AG09319 (cell line): ENCODE results near the gene ARAP2.

Experiments
- DNase-seq: peaks from one replicate; pipeline ENCODE4 v3.0.0-alpha.2; 2010; ENCODE audit warnings: low read depth; ENCODE audit errors: extremely low read depth
- TF ChIP-seq, protein P1 (sequence below): IDR thresholded peaks from 2 replicates; pipeline ENCODE4 v1.5.1; 2011; ENCODE audit warnings: low read depth, mild to moderate bottlenecking, inconsistent platforms, low read length, moderate library complexity

Gene ARAP2

DNA sequence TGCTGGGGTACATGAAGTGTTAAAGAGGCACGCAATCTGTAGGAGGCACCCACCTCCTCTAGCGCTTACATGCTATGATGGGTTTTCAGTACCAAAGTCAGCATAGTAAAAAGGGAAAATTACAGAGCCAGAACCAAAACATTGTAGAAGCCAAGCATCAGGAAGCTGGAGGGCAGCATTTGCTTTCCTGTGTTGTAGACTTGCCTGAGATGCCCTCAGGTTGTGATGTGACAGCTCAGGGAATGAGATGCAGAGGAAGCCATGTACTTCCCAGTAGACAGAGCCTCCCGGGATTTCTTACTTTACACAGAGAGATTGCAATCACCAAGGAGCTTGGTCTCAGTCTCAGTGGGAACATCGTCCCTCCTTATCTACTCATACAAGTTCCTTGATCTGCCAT, 161.5 kb downstream of the ARAP2 start:
- TF ChIP-seq, protein P1, sequence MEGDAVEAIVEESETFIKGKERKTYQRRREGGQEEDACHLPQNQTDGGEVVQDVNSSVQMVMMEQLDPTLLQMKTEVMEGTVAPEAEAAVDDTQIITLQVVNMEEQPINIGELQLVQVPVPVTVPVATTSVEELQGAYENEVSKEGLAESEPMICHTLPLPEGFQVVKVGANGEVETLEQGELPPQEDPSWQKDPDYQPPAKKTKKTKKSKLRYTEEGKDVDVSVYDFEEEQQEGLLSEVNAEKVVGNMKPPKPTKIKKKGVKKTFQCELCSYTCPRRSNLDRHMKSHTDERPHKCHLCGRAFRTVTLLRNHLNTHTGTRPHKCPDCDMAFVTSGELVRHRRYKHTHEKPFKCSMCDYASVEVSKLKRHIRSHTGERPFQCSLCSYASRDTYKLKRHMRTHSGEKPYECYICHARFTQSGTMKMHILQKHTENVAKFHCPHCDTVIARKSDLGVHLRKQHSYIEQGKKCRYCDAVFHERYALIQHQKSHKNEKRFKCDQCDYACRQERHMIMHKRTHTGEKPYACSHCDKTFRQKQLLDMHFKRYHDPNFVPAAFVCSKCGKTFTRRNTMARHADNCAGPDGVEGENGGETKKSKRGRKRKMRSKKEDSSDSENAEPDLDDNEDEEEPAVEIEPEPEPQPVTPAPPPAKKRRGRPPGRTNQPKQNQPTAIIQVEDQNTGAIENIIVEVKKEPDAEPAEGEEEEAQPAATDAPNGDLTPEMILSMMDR = no peak

DNA sequence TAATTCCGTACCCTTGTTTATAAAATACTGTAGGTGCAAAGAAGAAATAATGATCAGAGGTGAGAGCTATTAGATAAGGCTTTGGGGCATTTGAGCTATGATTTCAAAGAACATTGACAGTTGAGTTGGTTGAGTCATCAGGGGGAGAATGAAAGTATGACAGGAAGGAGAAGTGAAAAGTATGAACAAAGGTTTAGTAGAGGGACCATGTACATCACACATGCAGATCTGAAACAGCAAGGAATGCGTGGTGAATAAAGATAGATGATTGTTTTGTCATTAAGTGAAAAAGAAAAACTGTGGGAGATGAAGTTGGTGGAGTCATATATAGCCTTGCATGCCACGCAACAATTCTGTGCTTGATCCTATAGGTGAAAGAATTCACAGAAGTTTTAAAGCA, 163.1 kb downstream of the ARAP2 start:
- TF ChIP-seq, protein P1 = no peak
- DNase-seq = no peak

More for the DNA sequence above, 161.5 kb downstream of the ARAP2 start:
- no peak for DNase-seq

DNA sequence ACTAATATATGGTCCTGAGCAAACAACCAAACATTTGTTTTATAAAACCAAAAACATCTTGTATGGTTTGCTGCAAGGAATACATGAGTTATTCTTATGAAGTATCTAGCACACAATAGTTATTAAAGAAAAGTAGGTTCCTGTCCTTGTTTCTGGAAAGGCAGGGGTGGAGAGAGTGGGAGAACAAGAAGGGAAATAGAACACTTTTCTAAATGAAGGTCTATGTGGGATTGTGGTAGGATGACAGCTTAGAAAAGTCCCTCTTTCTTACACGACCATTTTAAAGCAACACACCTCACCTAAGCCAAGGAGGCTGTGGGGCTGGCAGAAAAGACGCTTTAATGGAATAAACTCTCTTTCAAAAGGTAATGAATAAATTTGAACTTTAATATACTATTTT, 164.6 kb downstream of the ARAP2 start:
- TF ChIP-seq, protein P1 = no peak
- DNase-seq = no peak

DNA sequence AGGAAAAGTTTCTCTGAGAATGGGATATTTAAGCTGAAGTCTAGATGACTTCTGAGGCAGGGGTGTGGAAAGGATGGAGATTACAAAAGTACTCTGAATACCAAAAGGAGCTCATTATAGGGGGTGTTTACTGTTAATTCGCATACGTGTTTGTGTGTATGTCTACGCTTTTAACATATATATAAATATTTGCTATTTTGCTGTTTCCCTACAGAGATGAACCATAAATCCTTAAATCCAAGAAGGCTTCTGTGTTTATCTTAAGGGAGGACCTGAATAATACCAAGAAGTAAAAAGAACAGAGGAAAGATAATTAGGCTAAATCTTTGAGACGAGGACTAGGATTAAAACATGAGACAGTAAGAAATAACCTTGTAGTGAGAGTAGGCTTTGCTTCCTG, 166.0 kb downstream of the ARAP2 start:
- DNase-seq = no peak
- TF ChIP-seq, protein P1 = no peak

DNA sequence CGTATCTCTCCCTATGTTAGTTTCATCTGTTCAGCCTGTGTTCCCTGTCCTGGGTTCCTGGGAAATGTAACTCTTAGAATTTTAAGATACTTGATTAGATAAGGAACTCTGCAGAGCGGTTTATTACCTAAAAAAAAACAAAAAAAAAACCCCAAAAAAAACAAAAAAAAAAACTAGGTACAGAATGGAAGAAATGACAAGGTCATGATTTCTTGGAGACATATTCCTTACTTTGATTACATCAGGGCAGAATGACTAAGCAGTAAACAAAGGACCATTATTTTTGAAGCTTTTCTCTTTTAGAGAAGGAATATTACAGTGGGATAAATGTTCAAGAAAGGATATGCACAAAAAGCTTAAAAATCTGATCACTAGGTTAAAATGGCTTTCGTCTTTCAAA, 171.8 kb downstream of the ARAP2 start:
- TF ChIP-seq, protein P1 = no peak
- DNase-seq = no peak

DNA sequence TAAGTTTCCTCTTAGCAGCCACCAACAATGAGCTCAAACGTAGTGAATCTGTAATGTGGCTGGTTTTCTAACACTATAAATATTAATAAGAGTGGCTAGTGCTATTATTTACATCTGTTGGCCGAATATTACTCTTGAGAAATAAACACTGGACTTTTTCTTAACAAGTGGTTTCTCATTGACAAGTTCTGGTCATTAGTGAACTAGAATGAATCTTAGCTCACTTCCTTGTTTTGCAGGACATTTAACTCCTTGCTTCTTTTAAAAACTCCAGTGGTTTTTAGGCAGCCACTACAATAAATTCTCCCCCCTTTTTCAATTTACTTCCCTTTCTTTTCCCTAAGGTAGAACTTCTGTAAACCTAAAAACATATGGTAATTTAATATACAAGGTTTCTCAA, 177.2 kb downstream of the ARAP2 start:
- DNase-seq = no peak

DNA sequence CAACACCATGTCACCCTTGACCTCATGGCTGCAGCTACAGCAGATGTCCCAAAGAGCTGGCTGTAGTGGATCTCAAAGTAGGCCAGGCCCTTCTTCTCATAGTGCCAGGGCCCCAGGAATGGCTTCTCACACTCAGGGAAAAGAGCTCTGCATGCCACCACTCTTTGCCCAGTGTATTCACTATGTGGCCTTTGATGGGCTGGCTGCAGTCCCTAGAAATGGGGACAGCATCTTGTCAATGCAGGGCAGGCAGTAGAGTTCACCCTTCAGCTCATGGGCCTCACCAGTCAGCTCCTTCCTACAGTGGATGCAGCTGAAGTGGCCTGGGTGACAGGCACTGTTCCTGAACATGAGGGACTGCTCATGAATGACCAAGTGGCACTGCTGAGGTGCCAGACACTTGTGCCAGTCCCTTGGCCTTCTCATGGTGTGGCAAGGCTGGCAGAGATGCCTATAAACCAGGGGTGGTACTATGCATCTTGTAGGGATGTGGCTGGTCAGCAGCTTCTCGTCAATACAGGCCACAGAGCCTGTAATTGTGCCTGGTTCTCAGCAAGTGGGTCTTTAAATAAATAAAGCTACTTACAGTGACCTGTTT, 178.9 kb downstream of the ARAP2 start:
- TF ChIP-seq, protein P1 = no peak
- no peak for DNase-seq

More for the DNA sequence above, 177.2 kb downstream of the ARAP2 start:
- TF ChIP-seq, protein P1 = no peak
